Natural killer cell (primary cell): ENCODE measurements around the gene RARB. TPM values are rescaled to one million over a fixed set of nuclear protein-coding genes. Genes with fewer than 3 reads are reported as not detected.

ENCODE experiments used
- ATAC-seq, 3 donors: fragments of 150-1000 bp in 2 of 3; fragments of 200-7000 bp in 1 of 3; cut with Tn5 transposase; 1 replicate in 1 of 3; 2 replicates in 2 of 3; pipeline ENCODE4 v1.10.0; 2021; ENCODE audit warnings: mild to moderate bottlenecking in 2 of 3, moderate library complexity in 2 of 3
- DNase-seq, 2 donors: peaks; one replicate each; pipeline versions ENCODE4 v3.0.0 to v3.0.0-alpha.2; 2013 to 2021; ENCODE audit warnings: mixed read lengths in 1 of 2
- H3K27ac ChIP-seq: one replicate; pipeline ENCODE4 v1.5.1; 2013; ENCODE audit warnings: mild to moderate bottlenecking, low read length
- H3K27me3 ChIP-seq: one replicate; pipeline ENCODE4 v1.6.1; 2013; ENCODE audit warnings: low read length; ENCODE audit not compliant: control insufficient read depth, insufficient read depth
- H3K36me3 ChIP-seq: one replicate; pipeline ENCODE4 v1.6.1; 2013; ENCODE audit warnings: low read length; ENCODE audit not compliant: control insufficient read depth, insufficient read depth
- H3K4me1 ChIP-seq: one replicate; pipeline ENCODE4 v1.6.1; 2013; ENCODE audit warnings: low read length; ENCODE audit not compliant: control insufficient read depth, insufficient read depth
- H3K4me3 ChIP-seq: one replicate; pipeline ENCODE4 v1.5.1; 2013; ENCODE audit warnings: low read length
- H3K9me3 ChIP-seq: one replicate; pipeline ENCODE4 v1.6.1; 2013; ENCODE audit warnings: low read length; ENCODE audit not compliant: control insufficient read depth, insufficient read depth
- H3K27ac Mint-ChIP-seq, 2 donors: one replicate each; pipeline ENCODE4 v1.8.0; 2022; ENCODE audit warnings: mild to moderate bottlenecking in 2 of 2, mixed read lengths in 2 of 2, moderate library complexity in 1 of 2
- H3K27me3 Mint-ChIP-seq, 2 donors: one replicate each; pipeline ENCODE4 v1.8.0; 2022; ENCODE audit warnings: low read depth in 2 of 2, mixed read lengths in 2 of 2
- H3K36me3 Mint-ChIP-seq: one replicate; pipeline ENCODE4 v1.8.0; 2022; ENCODE audit warnings: mixed read lengths
- H3K4me1 Mint-ChIP-seq, 2 donors: one replicate each; pipeline ENCODE4 v1.8.0; 2022; ENCODE audit warnings: mixed read lengths in 2 of 2
- H3K4me3 Mint-ChIP-seq: one replicate; pipeline ENCODE4 v1.8.0; 2022; ENCODE audit warnings: mild to moderate bottlenecking, moderate library complexity, mixed read lengths
- H3K9me3 Mint-ChIP-seq, 2 donors: one replicate each; pipeline ENCODE4 v1.8.0; 2022; ENCODE audit warnings: mixed read lengths in 2 of 2
- CTCF ChIP-seq: fragments of 200-600 bp; IDR thresholded peaks from one replicate; pipeline ENCODE4 v1.8.0; 2022; ENCODE audit warnings: antibody characterized with exemption
- WGBS: methylation state at CpG from one replicate; pipeline ENCODE4 v1.1.7; 2013; ENCODE audit warnings: missing lambda C conversion rate; ENCODE audit not compliant: insufficient coverage; 5-methylcytosine and 5-hydroxymethylcytosine counted together
- intact Hi-C: fragments of 100-400 bp; cut with micrococcal nuclease; formaldehyde crosslinking; loops from one replicate; pipeline ENCODE4 v1.14.2; 2022
- total RNA-seq, 4 donors: library from RNA; stranded (reverse); fragments of 120-200 nt in 1 of 4; gene quantifications; one replicate each; pipeline versions ENCODE4 v1.2.3 to v1.2.4, GENCODE V29; 2013 to 2022

Gene RARB
- total RNA-seq, 3 donors from 2014 or later (not counting 1 experiment from before 2014, with no cell fraction given): not detected

GRCh38 chr3:25621087-25621486 is 193.0 kb downstream of the RARB start:
- Mint-ChIP-seq H3K4me1 (no peaks in the 10 kb centered on the region), H3K27ac (peak overlapping the region; percentile 5 to 42), H3K27me3 (no peaks in the 10 kb centered on the region), H3K4me3 (no peak overlapping the region), H3K36me3 (peaks cover 26% of the 10 kb centered on the region), H3K9me3 (no peaks in the 10 kb centered on the region)
- Histone ChIP-seq H3K4me1 (no peaks in the 10 kb centered on the region), H3K36me3 (peaks cover 85% of the 10 kb centered on the region), H3K9me3 (no peaks in the 10 kb centered on the region), H3K27ac (no peak overlapping the region), H3K4me3 (no peak overlapping the region), H3K27me3 (no peaks in the 10 kb centered on the region)
- DNase-seq (no peak), ATAC-seq (no peak)
- TF ChIP-seq CTCF: no peak
- intact Hi-C loops: no loop called here
- WGBS: 91% methylated on average over 2 of the region's 2 CpGs

- H3K27me3 Mint-ChIP-seq: no peaks in the 10 kb centered on the region
- no peaks in the 10 kb centered on the region for H3K9me3 Mint-ChIP-seq
- Histone ChIP-seq H3K9me3 (no peaks in the 10 kb centered on the region), H3K36me3 (peaks cover 85% of the 10 kb centered on the region), H3K27ac (no peak overlapping the region), H3K4me3 (no peak overlapping the region), H3K27me3 (no peaks in the 10 kb centered on the region), H3K4me1 (no peaks in the 10 kb centered on the region)
- H3K4me1 Mint-ChIP-seq: peaks cover 20 to 22% of the 10 kb centered on the region in 2 donors
- H3K36me3 Mint-ChIP-seq: peaks cover 7% of the 10 kb centered on the region
- H3K27ac Mint-ChIP-seq: no peak overlapping the region
- ATAC-seq (no peak), DNase-seq (no peak)
- no peak overlapping the region for H3K4me3 Mint-ChIP-seq
- TF ChIP-seq CTCF: no peak
- WGBS: 100% methylated on average over 1 of the region's 1 CpG
- intact Hi-C loops: no loop called here
Observed at GRCh38 chr3:25631989-25632388, 203.9 kb downstream of the RARB start.

- no peaks in the 10 kb centered on the region for H3K9me3 Mint-ChIP-seq
- H3K27me3 Mint-ChIP-seq: no peaks in the 10 kb centered on the region
- H3K36me3 ChIP-seq: peaks cover 83% of the 10 kb centered on the region
- H3K27me3 ChIP-seq: no peaks in the 10 kb centered on the region
- no peak for TF ChIP-seq CTCF
- 91% methylated on average over 3 of the region's 3 CpGs for WGBS
- peaks cover 7% of the 10 kb centered on the region for H3K36me3 Mint-ChIP-seq
- H3K4me1 Mint-ChIP-seq: peaks cover 20 to 22% of the 10 kb centered on the region in 2 donors
- H3K27ac ChIP-seq: no peak overlapping the region
- H3K9me3 ChIP-seq: no peaks in the 10 kb centered on the region
- no peak for DNase-seq
- H3K4me3 Mint-ChIP-seq: no peak overlapping the region
- H3K27ac Mint-ChIP-seq: peak overlapping the region; percentile 13 to 14
- ATAC-seq: no peak
- H3K4me3 ChIP-seq: no peak overlapping the region
- no peaks in the 10 kb centered on the region for H3K4me1 ChIP-seq
- intact Hi-C loops: no loop called here
Observed at GRCh38 chr3:25633919-25634318, 205.9 kb downstream of the RARB start.

GRCh38 chr3:25635038-25635437 is 207.0 kb downstream of the RARB start:
- Mint-ChIP-seq H3K4me3 (no peak overlapping the region), H3K9me3 (no peaks in the 10 kb centered on the region), H3K27me3 (no peaks in the 10 kb centered on the region), H3K4me1 (peaks cover 20 to 22% of the 10 kb centered on the region in 2 donors), H3K27ac (peak overlapping the region; percentile 13 to 14), H3K36me3 (peaks cover 7% of the 10 kb centered on the region)
- TF ChIP-seq CTCF: no peak
- DNase-seq (no peak), ATAC-seq (no peak)
- Histone ChIP-seq H3K4me1 (no peaks in the 10 kb centered on the region), H3K9me3 (no peaks in the 10 kb centered on the region), H3K27ac (no peak overlapping the region), H3K27me3 (no peaks in the 10 kb centered on the region), H3K4me3 (no peak overlapping the region), H3K36me3 (peaks cover 78% of the 10 kb centered on the region)
- intact Hi-C loops: no loop called here
- WGBS: 89% methylated on average over 2 of the region's 3 CpGs
